IPS-NIHi7 (cell line): ENCODE results near the gene SLC39A11.
"Not testable (repeated sequence)": the region's sequence is repeated elsewhere in the genome, so short reads cannot be mapped to it uniquely, and the experiment has no call there.

Experiments
- DNase-seq: peaks from one replicate; pipeline ENCODE4 v3.0.0; 2012; ENCODE audit warnings: mixed read lengths; ENCODE audit errors: extremely low spot score

Gene SLC39A11

GRCh38 chr17:72950242-72950931 lies 142.1 kb downstream of the SLC39A11 start:
- no peak for DNase-seq

DNA sequence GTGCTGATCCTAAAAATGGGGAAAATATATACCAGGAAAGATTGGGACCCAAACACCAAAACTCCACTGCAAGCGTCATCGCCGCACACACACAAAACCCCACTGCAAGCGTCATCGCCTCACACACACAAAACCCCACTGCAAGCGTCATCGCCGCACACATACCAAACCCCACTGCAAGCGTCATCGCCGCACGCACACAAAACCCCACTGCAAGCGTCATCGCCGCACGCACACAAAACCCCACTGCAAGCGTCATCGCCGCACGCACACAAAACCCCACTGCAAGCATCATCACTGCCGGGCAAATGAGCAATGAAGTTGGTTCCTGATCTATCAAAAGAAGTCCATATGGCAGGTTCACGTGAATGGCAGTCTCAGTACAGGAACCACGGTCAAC lies 144.4 kb downstream of the SLC39A11 start:
- no peak for DNase-seq

DNA sequence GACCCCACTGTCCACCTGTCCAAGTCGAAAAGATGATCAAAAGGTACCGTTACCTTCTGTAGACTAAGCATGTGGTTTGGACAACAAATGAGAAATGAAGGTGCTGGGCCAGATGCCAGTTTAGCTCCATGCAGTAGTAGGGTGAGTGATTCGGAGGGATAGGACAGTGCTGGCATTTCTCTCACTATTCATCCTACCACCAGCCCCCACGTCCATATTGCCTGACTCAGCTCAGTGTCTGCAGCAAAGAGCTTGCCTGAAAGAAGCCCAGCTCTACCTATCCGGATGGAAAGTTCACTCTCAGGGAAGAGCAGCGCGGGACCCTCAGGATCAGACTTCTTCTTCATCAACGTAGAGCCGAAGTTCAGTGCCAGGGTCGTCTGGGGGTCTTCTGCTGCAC lies 145.0 kb downstream of the SLC39A11 start:
- DNase-seq, result no peak

DNA sequence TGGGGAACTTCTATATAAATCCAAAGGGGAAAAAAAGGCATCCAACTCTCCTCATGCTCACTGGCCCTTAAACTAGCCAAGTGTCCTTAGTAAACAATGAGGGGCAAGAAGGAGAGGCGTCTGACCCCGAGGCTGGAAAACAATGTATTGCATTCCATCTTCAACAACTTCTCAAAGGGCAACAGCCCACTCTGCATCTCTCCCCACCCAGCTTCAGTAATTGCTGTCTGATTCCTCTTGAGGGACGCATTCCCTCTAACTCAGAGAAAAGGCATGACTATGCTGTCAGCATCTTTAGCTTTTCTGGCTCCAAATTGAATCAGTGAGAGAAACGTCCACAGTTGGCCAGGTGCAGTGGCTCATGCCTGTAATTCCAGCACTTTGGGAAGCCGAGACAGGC lies 145.8 kb downstream of the SLC39A11 start:
- no peak for DNase-seq

DNA sequence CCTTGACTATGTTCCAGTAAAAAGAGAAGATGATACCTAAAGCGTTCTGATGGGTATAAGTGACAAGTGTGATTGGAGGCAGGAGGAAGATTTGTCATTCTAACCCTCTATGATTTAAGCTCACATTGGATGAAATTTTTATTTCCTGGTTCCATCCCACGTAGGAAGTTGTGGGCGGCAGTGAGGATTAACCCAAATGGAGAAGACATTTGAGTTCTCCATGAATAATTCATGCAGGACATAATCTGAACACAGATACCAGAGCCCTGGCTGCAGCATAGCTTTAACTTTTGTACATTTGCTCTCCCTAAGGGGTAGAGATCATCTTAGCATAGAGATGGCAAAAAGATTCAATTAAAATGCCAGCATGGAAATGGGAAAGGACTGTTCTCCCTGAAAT lies 146.3 kb downstream of the SLC39A11 start:
- DNase-seq, result no peak

GRCh38 chr17:72945473-72945872 lies 147.0 kb downstream of the SLC39A11 start:
- DNase-seq, result no peak

DNA sequence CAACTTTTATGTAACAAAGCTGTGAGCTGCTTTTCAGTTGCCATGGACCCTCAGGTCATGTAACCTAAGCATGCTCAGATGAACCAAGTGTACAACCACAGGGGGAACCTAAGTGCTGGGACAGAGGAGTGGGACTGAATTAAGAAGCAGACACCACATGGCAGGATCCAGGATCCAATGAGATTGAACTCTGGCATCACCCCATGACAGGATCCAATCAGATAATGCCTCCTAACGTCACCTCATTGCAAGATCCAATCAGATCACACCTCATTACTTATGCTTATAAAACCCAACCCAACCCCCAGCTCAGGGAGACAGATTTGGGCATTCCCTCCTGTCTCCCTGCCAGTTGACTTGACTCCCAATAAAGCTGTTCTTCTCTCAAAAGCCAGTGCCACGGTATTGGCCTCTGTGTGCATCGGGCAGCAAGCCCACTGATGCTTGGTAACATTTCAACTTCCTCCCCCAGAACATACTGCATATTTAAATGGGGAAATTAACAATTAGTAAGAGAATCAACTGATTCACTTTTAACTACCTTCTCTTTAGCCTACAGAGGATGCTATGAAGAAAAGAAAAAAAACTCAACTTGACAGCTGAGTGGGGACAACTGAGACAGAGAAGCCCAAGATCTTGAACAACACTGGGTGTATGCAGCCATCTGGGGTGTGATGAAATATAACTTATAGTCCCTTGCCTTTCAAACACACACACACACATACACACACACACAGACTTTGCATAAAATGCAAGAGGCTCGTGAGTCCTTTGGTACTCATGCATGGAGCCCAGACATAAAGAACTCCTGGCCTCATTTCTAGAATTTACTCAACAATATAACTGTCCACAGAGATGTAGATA lies 148.4 kb downstream of the SLC39A11 start:
- no peak for DNase-seq

DNA sequence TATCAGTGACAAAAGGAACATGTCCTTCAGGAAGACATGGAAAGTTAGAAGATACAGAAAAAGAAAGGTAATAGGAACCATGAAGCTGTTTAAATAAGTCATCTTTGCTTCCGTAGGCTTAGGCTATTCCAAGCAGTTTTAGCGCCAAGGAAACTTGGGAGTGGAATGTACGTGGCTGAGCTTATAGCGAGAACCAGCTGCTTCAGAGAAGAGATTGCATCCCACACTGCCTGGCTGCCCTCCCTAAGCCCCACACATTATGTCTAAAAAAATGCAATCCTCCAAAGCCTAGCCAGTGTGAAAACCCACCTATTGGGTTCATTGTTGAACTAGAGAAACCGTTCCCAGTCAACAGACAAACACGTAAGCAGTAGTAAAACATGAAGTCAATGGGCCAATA lies 149.9 kb downstream of the SLC39A11 start:
- DNase-seq, result no peak

DNA sequence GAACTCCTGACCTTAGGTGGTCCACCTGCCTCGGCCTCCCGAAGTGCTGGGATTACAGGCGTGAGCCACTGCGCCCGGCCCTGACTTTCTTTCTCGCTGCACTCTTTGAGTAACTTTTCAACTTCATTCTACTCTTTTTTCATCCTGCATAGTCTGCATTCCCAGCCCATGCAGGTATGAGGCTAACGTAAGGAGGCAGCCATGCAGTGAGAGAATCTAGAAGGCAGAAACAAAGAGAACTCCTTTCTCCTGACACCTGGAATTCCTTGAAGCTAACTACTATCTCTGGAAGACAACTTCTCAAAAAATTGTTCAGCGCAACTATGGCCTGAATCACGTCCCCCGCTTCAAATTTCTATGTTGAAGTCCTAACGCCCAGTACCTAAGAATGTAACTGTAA lies 152.0 kb downstream of the SLC39A11 start:
- no peak for DNase-seq

GRCh38 chr17:72938482-72938881 lies 154.0 kb downstream of the SLC39A11 start:
- no peak for DNase-seq

DNA sequence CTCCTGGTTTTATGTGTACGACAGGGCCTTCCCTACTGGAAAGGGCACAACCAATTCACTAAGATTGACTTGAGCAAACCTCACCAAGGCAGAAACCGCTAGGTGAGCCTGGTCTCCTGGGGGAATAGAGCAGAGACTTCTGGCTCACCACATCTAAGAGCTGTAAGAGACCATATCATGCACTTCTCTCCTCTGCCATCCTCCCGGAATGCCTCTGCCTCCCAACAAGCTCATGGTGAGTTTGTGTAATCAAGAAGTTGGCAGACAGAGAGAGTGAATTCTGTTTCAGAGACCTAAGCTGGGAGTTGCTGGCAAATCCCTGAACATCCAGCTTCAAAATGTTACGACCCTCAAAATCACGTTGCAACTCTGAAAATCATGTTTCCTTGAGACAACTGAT lies 154.8 kb downstream of the SLC39A11 start:
- no peak for DNase-seq

- DNase-seq, result not testable (repeated sequence)
These were observed 155.2 kb downstream of the SLC39A11 start for GRCh38 chr17:72937254-72937653.

GRCh38 chr17:72935984-72936383 lies 156.5 kb downstream of the SLC39A11 start:
- DNase-seq, result no peak

- no peak for DNase-seq
These were observed 157.6 kb downstream of the SLC39A11 start for GRCh38 chr17:72934927-72935326.

DNA sequence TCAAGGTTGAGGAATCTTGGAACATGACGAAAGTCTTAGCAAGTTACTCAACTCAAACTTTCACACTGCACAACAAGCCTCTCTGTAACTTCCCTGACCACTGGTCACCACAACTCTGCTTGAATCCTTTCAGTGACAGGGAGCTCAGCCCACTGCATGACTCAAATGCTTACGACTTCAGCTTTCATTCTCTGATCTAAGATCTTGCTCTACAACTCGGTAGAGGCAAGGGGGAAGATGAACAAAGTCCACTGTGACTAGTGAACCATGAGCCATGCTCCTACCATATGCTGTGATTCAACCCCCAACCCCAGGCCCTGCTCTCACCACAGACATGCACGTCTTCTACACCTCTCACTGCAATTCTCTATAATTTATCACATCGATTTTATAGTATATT lies 160.9 kb downstream of the SLC39A11 start:
- DNase-seq, result no peak

DNA sequence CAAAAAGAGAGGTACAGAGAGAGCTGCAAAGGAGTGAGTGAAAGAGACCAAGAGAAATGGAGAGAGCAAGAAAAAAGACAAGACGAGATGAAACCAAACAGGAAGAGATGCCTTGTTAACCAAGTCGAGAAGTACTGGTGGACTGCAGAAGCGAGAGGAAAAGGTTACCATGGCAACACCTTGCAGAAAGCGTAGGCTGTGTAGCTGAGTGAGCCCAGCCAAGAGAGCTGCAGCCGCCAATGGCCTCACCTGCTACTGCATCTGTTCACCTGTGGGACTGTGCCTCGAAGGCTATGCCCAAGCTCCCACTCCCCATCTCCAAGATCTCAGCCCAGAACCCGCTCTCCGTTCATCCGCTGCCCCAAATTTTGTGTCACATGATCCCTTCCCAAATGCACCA lies 161.3 kb downstream of the SLC39A11 start:
- peak; percentile 43 for DNase-seq

DNA sequence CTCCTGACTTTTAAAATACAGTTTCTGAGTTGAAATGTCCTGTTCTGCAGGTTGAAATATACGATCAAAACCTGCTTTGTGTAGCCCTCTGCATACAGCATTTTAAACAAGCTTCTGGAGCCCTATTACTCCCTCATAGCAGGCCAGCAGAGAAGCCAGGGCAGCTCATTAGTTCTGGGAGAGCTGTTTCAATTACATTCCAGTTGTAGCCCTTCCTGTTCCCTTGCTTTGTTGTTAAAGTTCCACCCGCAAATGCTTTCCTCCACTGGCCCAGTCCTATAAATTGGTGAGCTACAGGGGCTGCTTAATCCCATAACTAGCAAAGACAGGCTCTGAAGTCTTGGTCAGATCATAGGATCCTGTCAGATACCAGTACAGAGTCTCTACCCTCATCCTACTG lies 162.5 kb downstream of the SLC39A11 start:
- no peak for DNase-seq

DNA sequence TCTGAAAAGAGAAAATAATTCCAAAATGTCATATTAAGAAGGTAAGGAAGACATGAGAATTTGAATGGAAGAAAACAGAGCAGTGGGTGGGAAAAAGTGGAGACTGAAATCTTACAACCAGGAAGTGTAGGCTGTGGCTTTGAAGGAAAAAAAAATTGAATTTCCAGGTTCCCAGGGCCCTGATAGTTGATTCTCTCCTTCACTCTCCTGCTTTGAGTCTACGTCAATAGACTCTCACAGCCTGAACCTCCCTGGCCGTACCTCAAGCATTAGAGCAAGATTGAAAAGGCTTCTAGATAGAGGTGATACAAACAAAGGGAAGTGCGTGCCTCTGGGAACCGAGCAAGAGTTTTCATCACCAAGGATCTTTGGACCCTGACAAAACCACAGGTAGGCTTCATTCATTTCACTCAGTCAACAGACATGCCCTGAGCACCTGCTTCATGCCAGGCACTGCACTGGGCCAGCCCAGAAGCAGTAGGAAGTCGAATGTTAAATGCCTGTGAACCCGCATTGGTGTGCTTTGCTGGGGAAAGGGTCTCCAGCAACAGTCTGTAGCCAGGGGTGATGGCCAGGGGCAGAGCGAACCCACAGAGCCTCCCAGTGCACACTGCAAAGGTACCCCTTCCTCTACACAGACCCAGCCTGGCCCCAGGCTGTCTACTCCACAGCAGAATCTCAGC lies 163.9 kb downstream of the SLC39A11 start:
- no peak for DNase-seq

GRCh38 chr17:72927760-72928159 lies 164.7 kb downstream of the SLC39A11 start:
- no peak for DNase-seq

GRCh38 chr17:72927146-72927545 lies 165.3 kb downstream of the SLC39A11 start:
- DNase-seq, result no peak

GRCh38 chr17:72926171-72926570 lies 166.3 kb downstream of the SLC39A11 start:
- no peak for DNase-seq

GRCh38 chr17:72924196-72924595 lies 168.3 kb downstream of the SLC39A11 start:
- DNase-seq, result no peak

GRCh38 chr17:72922219-72922618 lies 170.3 kb downstream of the SLC39A11 start:
- DNase-seq, result no peak
